Keratinocyte (primary cell): ENCODE data around the gene C11orf97. TPM values are rescaled to one million over a fixed set of nuclear protein-coding genes. Genes with fewer than 3 reads are reported as not detected.

Experiments used
- DNase-seq: peaks from one replicate; pipeline ENCODE4 v3.0.0-alpha.2; 2011; ENCODE audit warnings: low read depth, missing footprints, low spot score
- FAIRE-seq: peaks from 2 replicates; lab custom pipeline; 2011; peaks lifted over from hg19 to GRCh38; lab: Jason Lieb, UNC
- H2AFZ ChIP-seq: 2 replicates; pipeline ENCODE4 v1.6.0; 2012; ENCODE audit warnings: low read length, control low read depth, inconsistent platforms; ENCODE audit not compliant: control insufficient read depth
- H3K27ac ChIP-seq: 2 replicates; pipeline ENCODE4 v1.5.1; 2011; ENCODE audit warnings: low read length; ENCODE audit not compliant: control insufficient read depth, insufficient read depth
- H3K27me3 ChIP-seq: 3 replicates; pipeline ENCODE4 v1.6.0; 2011; ENCODE audit warnings: low read length; ENCODE audit not compliant: control insufficient read depth, insufficient read depth; ENCODE audit errors: extremely low read depth
- H3K36me3 ChIP-seq, 2 experiments: 2 replicates in 1 of 2; 3 replicates in 1 of 2; pipeline ENCODE4 v1.5.1; 2011; ENCODE audit warnings: low read length in 2 of 2, mild to moderate bottlenecking in 1 of 2; ENCODE audit not compliant: control insufficient read depth in 2 of 2, insufficient read depth in 2 of 2; ENCODE audit errors: extremely low read depth in 1 of 2
- H3K4me1 ChIP-seq: 3 replicates; pipeline ENCODE4 v1.5.1; 2011; ENCODE audit warnings: low read length; ENCODE audit not compliant: control insufficient read depth, insufficient read depth; ENCODE audit errors: extremely low read depth
- H3K4me2 ChIP-seq: 3 replicates; pipeline ENCODE4 v1.6.0; 2011; ENCODE audit warnings: low read depth, low read length; ENCODE audit not compliant: control insufficient read depth, insufficient read depth; ENCODE audit errors: extremely low read depth
- H3K4me3 ChIP-seq, 3 experiments: fragments of 200-600 bp in 1 of 3; sonication (generic) in 1 of 3; 2 replicates in 2 of 3; 3 replicates in 1 of 3; pipeline ENCODE4 v1.5.1; 2011 to 2016; ENCODE audit warnings: low read length in 3 of 3, mild to moderate bottlenecking in 3 of 3, control low read depth in 2 of 3, inconsistent platforms in 1 of 3, low read depth in 1 of 3, mixed read lengths in 1 of 3, mixed run types in 1 of 3, moderate library complexity in 1 of 3; ENCODE audit not compliant: control insufficient read depth in 2 of 3, insufficient read depth in 2 of 3; ENCODE audit errors: extremely low read depth in 1 of 3
- H3K79me2 ChIP-seq: 2 replicates; pipeline ENCODE4 v1.6.0; 2012; ENCODE audit warnings: low read length; ENCODE audit not compliant: control insufficient read depth, insufficient read depth
- H3K9ac ChIP-seq: 3 replicates; pipeline ENCODE4 v1.6.0; 2011; ENCODE audit warnings: low read length; ENCODE audit not compliant: control insufficient read depth, insufficient read depth; ENCODE audit errors: extremely low read depth
- H3K9me1 ChIP-seq: 3 replicates; pipeline ENCODE4 v1.6.0; 2011; ENCODE audit warnings: low read length; ENCODE audit not compliant: control insufficient read depth, insufficient read depth; ENCODE audit errors: extremely low read depth
- H3K9me3 ChIP-seq: 2 replicates; pipeline ENCODE4 v1.5.1; 2012; ENCODE audit warnings: low read depth, low read length; ENCODE audit not compliant: control insufficient read depth
- H4K20me1 ChIP-seq: 3 replicates; pipeline ENCODE4 v1.6.0; 2011; ENCODE audit warnings: low read length; ENCODE audit not compliant: control insufficient read depth, insufficient read depth; ENCODE audit errors: extremely low read depth
- CTCF ChIP-seq, 3 experiments: IDR thresholded peaks in 1 of 3; conservative IDR thresholded peaks in 1 of 3; optimal IDR thresholded peaks in 1 of 3; 2 replicates in 2 of 3; 3 replicates in 1 of 3; pipeline versions ENCODE3 to v1.5.1; 2011; ENCODE audit warnings: low read length in 3 of 3, mild to moderate bottlenecking in 3 of 3, moderate library complexity in 2 of 3, control low read depth in 1 of 3, inconsistent platforms in 1 of 3; ENCODE audit not compliant: insufficient read depth in 2 of 3; ENCODE audit errors: extremely low read depth in 1 of 3
- EZH2 ChIP-seq: IDR thresholded peaks from one replicate; pipeline ENCODE4 v1.6.1; 2012; ENCODE audit warnings: inconsistent platforms, mild to moderate bottlenecking, low read length, moderate library complexity
- dilution Hi-C: fragments of 300-500 bp; cut with MboI; formaldehyde crosslinking; loops from one replicate; pipeline ENCODE4 v1.7.0; 2020; ENCODE audit warnings: low sequenced_read_pairs; ENCODE audit not compliant: extremely low pct_ligation_motif_present
- polyA plus RNA-seq, 5 experiments: library from polyadenylated mRNA; depleted of rRNA in 3 of 5; stranded (reverse) in 3 of 5; stranded (forward) in 1 of 5; unstranded in 1 of 5; fragments of >200 nt; gene quantifications; 1 replicate in 1 of 5; 2 replicates in 3 of 5; 3 replicates in 1 of 5; pipeline versions ENCODE4 v1.2.1 to v1.2.3, GENCODE V29; 2011 to 2012; ENCODE audit warnings: missing spikeins in 2 of 5, low read depth in 1 of 5, low replicate concordance in 1 of 5
- small RNA-seq, 3 experiments: library from RNA; depleted of rRNA; stranded (forward); fragments of <200 nt; gene quantifications; one replicate each; pipeline ENCODE3, GENCODE V24; 2012; ENCODE audit warnings: low read depth in 3 of 3, low replicate concordance in 1 of 3; ENCODE audit not compliant: insufficient read length in 3 of 3

The C11orf97 gene
- polyA plus RNA-seq, 1 donor (not counting 4 experiments of a cell fraction or from before 2014, with no cell fraction given) = not detected

- no peak overlapping the region for H3K4me2 ChIP-seq
- H3K9me3 ChIP-seq = no peaks in the 10 kb centered on the region
- no peak for FAIRE-seq
- H3K9ac ChIP-seq = no peak overlapping the region
- H3K79me2 ChIP-seq = no peaks in the 10 kb centered on the region
- no peaks in the 10 kb centered on the region for H3K4me1 ChIP-seq
- no peak for TF ChIP-seq CTCF (optimal IDR thresholded peaks at IDR 0.05 in 1 of 3, IDR thresholded peaks at IDR 0.05 in 1 of 3, conservative IDR thresholded peaks at IDR 0.05 in 1 of 3; ENCODE audit: extremely low read depth in 1 of 3, insufficient read depth in 2 of 3, low read length in 3 of 3)
- no peak for TF ChIP-seq EZH2
- H2AFZ ChIP-seq = no peak overlapping the region
- DNase-seq = no peak
- no peaks in the 10 kb centered on the region for H4K20me1 ChIP-seq
- dilution Hi-C loops = no loop called here
- no peak overlapping the region for H3K27ac ChIP-seq
- no peaks in the 10 kb centered on the region for H3K9me1 ChIP-seq
- no peaks in the 10 kb centered on the region for H3K36me3 ChIP-seq
- no peak overlapping the region for H3K4me3 ChIP-seq
- peaks cover 6% of the 10 kb centered on the region for H3K27me3 ChIP-seq
These were observed 65.6 kb downstream of the C11orf97 start for GRCh38 chr11:94577841-94578240.

Small RNA genes within 50 kb of the gene (small RNA-seq; reads per million reads assigned to genes)
- gene MIR548L = 0.13 to 1.0 (median 0.67) reads per million in 3 experiments

Other genes starting within 250 kb of the C11orf97 start
- gene IZUMO1R, start 207.9 kb upstream of the C11orf97 start, polyA plus RNA-seq = not detected in 3 replicates
- 0.04 TPM in 2 of 3 replicates, not detected in the other for gene GPR83, start 111.0 kb upstream of the C11orf97 start, polyA plus RNA-seq
- 6.9 to 12.4 TPM (median 7.0 TPM) in 3 replicates for gene MRE11, start 18.6 kb upstream of the C11orf97 start, polyA plus RNA-seq
- 7.9 to 17.1 TPM (median 15.0 TPM) in 3 replicates for gene ANKRD49, start 18.5 kb upstream of the C11orf97 start, polyA plus RNA-seq
- 0.33 to 0.77 TPM (median 0.39 TPM) in 3 replicates for gene FUT4, start 31.5 kb downstream of the C11orf97 start, polyA plus RNA-seq
- gene PIWIL4, start 54.9 kb downstream of the C11orf97 start, polyA plus RNA-seq = 0.14 to 0.37 TPM (median 0.16 TPM) in 3 replicates